ENCODE data around the gene KCNQ1. TPM values are rescaled to one million over a fixed set of nuclear protein-coding genes. Genes with fewer than 3 reads are reported as not detected.

Gene KCNQ1
- total RNA-seq, 4 donors from 2014 or later: 2.6 to 12.7 (median 4.9) TPM

- Histone ChIP-seq H3K9me3 (no peaks in the 10 kb centered on the region), H3K27ac (no peak overlapping the region), H3K27me3 (no peaks in the 10 kb centered on the region), H3K4me1 (peaks cover 0 to 11% (median 3%) of the 10 kb centered on the region in 3 donors), H3K4me3 (no peak overlapping the region), H3K36me3 (no peaks in the 10 kb centered on the region)
- WGBS, 2 donors (ENCODE audit: low coverage in 1 of 2): 56% methylated on average over 3 of the region's 15 CpGs; no CpG with 5 or more reads in 1 of the 2 donors
- ATAC-seq: no peak
- TF ChIP-seq, protein P1, sequence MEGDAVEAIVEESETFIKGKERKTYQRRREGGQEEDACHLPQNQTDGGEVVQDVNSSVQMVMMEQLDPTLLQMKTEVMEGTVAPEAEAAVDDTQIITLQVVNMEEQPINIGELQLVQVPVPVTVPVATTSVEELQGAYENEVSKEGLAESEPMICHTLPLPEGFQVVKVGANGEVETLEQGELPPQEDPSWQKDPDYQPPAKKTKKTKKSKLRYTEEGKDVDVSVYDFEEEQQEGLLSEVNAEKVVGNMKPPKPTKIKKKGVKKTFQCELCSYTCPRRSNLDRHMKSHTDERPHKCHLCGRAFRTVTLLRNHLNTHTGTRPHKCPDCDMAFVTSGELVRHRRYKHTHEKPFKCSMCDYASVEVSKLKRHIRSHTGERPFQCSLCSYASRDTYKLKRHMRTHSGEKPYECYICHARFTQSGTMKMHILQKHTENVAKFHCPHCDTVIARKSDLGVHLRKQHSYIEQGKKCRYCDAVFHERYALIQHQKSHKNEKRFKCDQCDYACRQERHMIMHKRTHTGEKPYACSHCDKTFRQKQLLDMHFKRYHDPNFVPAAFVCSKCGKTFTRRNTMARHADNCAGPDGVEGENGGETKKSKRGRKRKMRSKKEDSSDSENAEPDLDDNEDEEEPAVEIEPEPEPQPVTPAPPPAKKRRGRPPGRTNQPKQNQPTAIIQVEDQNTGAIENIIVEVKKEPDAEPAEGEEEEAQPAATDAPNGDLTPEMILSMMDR (IDR thresholded peaks at IDR 0.05): no peak
- no peak for TF ChIP-seq EP300 (IDR thresholded peaks at IDR 0.05)
- TF ChIP-seq POLR2AphosphoS5 (IDR thresholded peaks at IDR 0.05): no peak
- no peak for TF ChIP-seq POLR2A (IDR thresholded peaks at IDR 0.05)
Observed at GRCh38 chr11:2799881-2800654, 355.3 kb downstream of the KCNQ1 start.

GRCh38 chr11:2800655-2801531, 356.1 kb downstream of the KCNQ1 start:
- no peak overlapping the region for H3K27ac ChIP-seq
- TF ChIP-seq EP300 (IDR thresholded peaks at IDR 0.05) (no peak), POLR2AphosphoS5 (IDR thresholded peaks at IDR 0.05) (no peak), POLR2A (IDR thresholded peaks at IDR 0.05) (no peak)
- TF ChIP-seq, protein P1 (IDR thresholded peaks at IDR 0.05): no peak
- WGBS, 2 donors (ENCODE audit: low coverage in 1 of 2): 100% methylated on average over 2 of the region's 12 CpGs; no CpG with 5 or more reads in 1 of the 2 donors
- peaks cover 0 to 19% (median 5%) of the 10 kb centered on the region in 3 donors for H3K4me1 ChIP-seq
- H3K9me3 ChIP-seq: no peaks in the 10 kb centered on the region
- H3K36me3 ChIP-seq: no peaks in the 10 kb centered on the region
- no peak overlapping the region for H3K4me3 ChIP-seq
- no peaks in the 10 kb centered on the region for H3K27me3 ChIP-seq
- ATAC-seq: no peak

- no peak for ATAC-seq
- H3K27me3 ChIP-seq: no peaks in the 10 kb centered on the region
- H3K27ac ChIP-seq: no peak overlapping the region
- peaks cover 0 to 29% (median 12%) of the 10 kb centered on the region in 3 donors for H3K4me1 ChIP-seq
- TF ChIP-seq POLR2AphosphoS5 (IDR thresholded peaks at IDR 0.05) (no peak), EP300 (IDR thresholded peaks at IDR 0.05) (no peak), POLR2A (IDR thresholded peaks at IDR 0.05) (no peak)
- TF ChIP-seq, protein P1 (IDR thresholded peaks at IDR 0.05): no peak
- WGBS, 2 donors (ENCODE audit: low coverage in 1 of 2): no CpG with 5 or more reads among the region's 22 CpGs
- H3K4me3 ChIP-seq: no peak overlapping the region
- H3K36me3 ChIP-seq: no peaks in the 10 kb centered on the region
- no peaks in the 10 kb centered on the region for H3K9me3 ChIP-seq
Observed at GRCh38 chr11:2801711-2802388, 357.0 kb downstream of the KCNQ1 start.

DNA sequence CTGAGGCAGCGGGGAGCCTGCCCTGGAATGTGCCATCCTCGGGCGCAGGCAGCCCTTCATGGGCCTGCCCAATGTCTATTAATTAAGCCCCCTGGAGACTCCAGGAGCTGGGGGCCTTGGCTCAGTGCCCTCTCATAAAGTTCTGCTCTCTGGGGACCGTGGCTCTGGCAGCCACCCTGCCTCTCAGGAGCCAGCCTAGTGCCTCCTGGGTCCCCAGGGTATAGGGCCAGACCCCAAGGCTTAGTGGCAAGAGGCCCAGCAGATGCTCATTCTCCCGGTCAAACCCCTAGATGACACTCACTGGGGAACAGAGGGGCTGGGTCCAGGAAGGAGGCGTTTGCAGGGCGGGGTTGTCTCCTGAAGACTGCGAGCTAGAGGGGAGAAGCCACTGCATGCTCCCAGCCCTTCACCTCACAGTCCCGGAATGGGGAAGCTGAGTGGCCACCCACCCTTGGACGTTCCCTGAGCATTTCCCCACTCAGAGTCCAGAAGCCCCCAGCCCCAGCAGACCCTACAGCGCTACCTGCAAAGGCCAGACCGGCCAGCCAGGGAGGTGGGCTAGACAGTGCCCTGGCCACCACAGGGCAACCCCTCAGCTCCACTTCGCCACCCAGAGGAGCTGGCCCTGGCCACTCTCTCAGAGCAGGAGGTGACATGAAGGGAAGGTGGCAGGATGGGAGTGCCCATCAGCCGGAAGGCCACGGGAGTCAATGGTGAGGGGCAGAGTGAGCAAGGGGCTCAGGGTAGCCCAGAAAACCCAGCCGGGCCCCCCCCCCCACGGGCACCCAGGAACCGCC, 357.8 kb downstream of the KCNQ1 start:
- H3K36me3 ChIP-seq: no peaks in the 10 kb centered on the region
- H3K4me1 ChIP-seq: peaks cover 2 to 36% (median 20%) of the 10 kb centered on the region in 3 donors
- WGBS, 2 donors (ENCODE audit: low coverage in 1 of 2): 100% methylated on average over 2 of the region's 18 CpGs; no CpG with 5 or more reads in 1 of the 2 donors
- H3K9me3 ChIP-seq: no peaks in the 10 kb centered on the region
- TF ChIP-seq POLR2AphosphoS5 (IDR thresholded peaks at IDR 0.05) (no peak), EP300 (IDR thresholded peaks at IDR 0.05) (no peak), POLR2A (IDR thresholded peaks at IDR 0.05) (no peak)
- TF ChIP-seq, protein P1 (IDR thresholded peaks at IDR 0.05): no peak
- H3K27ac ChIP-seq: no peak overlapping the region
- no peaks in the 10 kb centered on the region for H3K27me3 ChIP-seq
- H3K4me3 ChIP-seq: no peak overlapping the region
- no peak for ATAC-seq

All from gastroesophageal sphincter (tissue), 4 donors.